GM18858 (cell line): ENCODE results near the gene CXXC4.

Experiments used
- ATAC-seq: cut with Tn5 transposase; IDR thresholded peaks from one replicate; pipeline ENCODE4 v1.9.1; 2021; ENCODE audit not compliant: unreplicated experiment

CXXC4 gene

DNA sequence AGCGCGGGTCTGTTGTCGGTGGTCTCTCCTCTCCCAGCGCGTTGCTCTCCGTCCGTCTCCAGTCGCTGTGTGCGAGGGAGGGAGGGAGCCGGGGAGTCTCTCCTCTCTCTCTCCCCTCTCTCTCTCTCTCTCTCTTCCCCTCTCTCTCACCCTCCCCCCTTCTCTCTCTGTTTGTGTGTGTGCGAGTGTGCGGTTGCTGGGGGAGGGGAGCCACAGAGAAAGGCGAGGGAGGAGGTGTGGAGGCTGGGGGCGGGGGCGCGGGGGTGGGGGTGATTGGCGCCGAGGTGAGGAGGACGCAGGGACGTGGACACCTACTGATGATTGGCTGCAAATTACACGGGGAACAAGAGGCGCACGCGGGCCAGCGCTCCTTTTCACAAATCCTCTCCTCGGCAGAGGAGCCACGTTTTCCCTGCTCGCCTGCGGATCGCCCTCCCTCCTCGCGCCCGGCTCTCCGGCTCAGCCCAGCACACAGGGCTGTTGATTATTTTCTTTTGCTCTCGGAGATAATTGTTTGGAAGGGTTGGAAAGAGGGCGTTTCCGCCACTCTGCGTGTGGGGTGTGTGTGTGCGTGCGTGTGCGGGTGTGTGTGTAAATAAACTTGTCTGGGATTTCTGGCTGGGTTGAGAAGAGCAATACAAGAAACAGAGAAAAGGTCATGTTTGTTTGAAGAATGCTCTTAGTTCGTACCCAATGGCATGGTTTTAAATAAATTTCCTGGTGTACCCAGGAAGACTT, at the start of gene CXXC4:
Gene CXXC4 (minus strand): TSS at position 73 of the 738 bp plus-strand sequence. CDS start 3,092 bp downstream, outside the sequence.
- ATAC-seq = no peak

GRCh38 chr4:104533156-104533555, 38.5 kb upstream of the CXXC4 start:
- no peak for ATAC-seq

DNA sequence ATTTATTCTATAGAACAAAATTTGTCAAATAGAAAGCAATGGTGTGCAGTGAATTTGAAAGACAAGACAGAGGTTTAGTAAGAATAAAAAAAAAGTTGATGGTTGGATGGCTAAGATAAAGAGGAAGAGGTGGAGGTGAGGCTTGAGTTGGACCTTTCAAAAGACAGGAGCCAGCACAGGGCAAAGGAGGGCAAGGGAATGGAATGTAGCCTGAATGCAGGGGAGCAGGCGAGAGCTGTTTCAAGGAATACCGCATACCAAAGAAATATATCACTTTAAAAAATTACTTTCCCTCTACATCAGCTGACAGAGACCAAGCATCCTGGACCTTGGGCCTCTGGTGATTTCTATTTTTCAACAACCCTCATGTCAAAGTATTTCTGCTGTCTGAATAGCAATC, 38.0 kb upstream of the CXXC4 start:
- no peak for ATAC-seq

DNA sequence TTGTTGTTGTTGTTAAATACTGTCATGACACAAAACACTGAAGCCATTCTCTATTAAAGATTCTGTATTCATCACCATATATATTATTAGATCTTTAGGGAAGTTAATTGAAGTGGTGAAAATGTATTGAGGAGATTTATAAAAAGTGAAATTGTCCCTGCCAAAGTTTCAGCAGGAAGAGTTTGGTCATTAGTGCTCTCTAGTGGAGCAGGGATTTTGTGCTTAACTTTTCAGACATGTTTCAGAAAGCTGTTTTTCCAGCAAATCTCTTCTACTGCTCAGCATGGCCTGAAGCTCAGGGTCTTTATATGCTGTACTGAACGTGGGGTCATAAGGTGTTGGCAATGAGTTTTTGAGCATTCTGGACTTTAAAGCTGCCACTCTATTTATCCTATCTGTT, 36.7 kb upstream of the CXXC4 start:
- no peak for ATAC-seq

DNA sequence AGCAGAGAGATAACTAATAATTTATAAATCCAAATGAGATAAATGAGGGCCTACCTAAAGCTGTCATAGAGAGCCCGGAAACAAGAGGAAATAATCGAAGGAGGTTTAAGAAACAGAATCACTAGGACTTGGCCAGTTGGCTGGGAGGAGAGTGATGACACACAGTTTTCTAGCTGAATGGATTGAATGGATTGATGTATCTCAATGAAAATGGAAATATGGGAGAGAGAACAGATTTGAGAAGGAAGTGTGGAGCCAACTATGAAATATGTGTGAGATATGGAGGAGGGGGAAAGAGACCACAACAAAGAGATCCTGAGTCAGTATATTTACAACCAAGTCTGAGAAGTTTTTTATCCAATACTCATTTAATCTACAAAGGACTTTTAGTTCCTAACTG, 35.7 kb upstream of the CXXC4 start:
- ATAC-seq = no peak

DNA sequence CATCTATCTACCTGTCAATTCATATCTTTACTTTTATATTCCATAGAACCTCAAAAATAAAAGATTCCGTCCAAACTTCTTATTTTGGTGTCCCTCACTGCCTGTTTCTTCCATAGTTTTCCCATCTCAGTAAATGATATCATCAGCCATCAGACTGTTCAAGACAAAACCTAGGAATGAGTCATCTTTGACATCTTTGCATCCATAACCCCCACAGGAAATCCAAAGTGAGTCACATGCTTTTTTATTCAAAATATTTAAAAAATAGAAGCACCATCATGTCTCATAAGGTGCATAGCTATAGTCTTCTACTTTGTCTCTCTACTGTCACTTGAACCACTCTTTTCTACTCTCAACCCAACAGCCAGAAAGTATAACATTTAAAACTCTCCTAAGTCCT, 29.9 kb upstream of the CXXC4 start:
- ATAC-seq = no peak

- no peak for ATAC-seq
These were observed 29.3 kb upstream of the CXXC4 start for GRCh38 chr4:104524026-104524425.

- ATAC-seq = peak; percentile 99
These were observed 24.9 kb upstream of the CXXC4 start for GRCh38 chr4:104519588-104519987.

DNA sequence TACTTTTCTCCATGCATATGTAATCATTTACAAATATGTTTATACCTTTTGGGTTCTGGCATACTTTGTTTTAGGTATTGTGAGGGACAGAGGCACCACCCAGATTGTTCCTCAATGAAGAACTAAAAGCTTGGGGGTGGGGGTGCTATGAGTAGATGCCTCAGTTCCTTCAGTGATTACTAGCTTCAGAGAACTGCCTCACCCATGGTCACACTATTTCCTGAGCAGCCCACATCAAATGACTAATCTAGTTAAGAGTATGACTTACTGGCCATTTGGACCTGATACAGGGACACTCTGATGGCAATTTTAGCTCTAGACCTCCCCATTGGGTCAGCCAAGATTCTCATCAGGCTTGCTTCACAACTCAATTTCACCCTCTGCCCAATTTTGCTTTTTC, 22.2 kb upstream of the CXXC4 start:
- no peak for ATAC-seq

GRCh38 chr4:104508224-104508623, 13.5 kb upstream of the CXXC4 start:
- no peak for ATAC-seq

GRCh38 chr4:104507112-104507511, 12.4 kb upstream of the CXXC4 start:
- no peak for ATAC-seq

DNA sequence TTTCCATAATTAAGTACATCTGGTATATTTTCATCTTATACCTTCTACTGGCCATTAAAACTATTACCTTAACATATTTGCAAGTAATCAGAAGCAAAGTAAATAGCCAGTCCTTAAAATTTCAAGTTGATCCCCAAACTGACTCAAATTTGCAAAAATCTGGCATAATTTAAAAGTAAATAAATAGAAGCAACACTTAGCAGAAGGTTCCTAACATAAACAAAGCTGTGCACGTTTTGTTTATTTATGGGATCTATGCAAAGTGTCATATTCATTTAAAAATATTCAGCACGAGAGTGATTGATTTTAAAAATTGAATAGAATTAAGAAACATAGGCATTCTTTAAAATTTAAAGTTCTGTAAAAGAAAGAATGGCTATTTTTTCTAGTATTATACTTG, 9.8 kb upstream of the CXXC4 start:
- no peak for ATAC-seq

- ATAC-seq = no peak
These were observed 7.8 kb upstream of the CXXC4 start for GRCh38 chr4:104502471-104502870.

- ATAC-seq = no peak
These were observed 6.6 kb upstream of the CXXC4 start for GRCh38 chr4:104501290-104501689.

GRCh38 chr4:104500442-104500841, 5.7 kb upstream of the CXXC4 start:
- ATAC-seq = no peak

- ATAC-seq = no peak
These were observed 509 bp downstream of the CXXC4 start for GRCh38 chr4:104494185-104494584.

- ATAC-seq = no peak
These were observed 1.4 kb downstream of the CXXC4 start for GRCh38 chr4:104493081-104493831.

- peak; percentile 31 for ATAC-seq
These were observed 2.4 kb downstream of the CXXC4 start for GRCh38 chr4:104492183-104492771.

- peak; percentile 10 for ATAC-seq
These were observed 3.1 kb downstream of the CXXC4 start for GRCh38 chr4:104491481-104492182.

- ATAC-seq = peak; percentile 12
These were observed 3.8 kb downstream of the CXXC4 start for GRCh38 chr4:104490770-104491480.
